ENCODE measurements around the gene RSPH4A. TPM values are rescaled to one million over a fixed set of nuclear protein-coding genes. Genes with fewer than 3 reads are reported as not detected.

Gene RSPH4A
- polyA plus RNA-seq, 1 donor from 2014 or later = 11.0 TPM

GRCh38 chr6:116568821-116569755 is 47.2 kb upstream of the RSPH4A start:
- H3K4me2 ChIP-seq (ENCODE audit: low read length) = no peak overlapping the region

DNA sequence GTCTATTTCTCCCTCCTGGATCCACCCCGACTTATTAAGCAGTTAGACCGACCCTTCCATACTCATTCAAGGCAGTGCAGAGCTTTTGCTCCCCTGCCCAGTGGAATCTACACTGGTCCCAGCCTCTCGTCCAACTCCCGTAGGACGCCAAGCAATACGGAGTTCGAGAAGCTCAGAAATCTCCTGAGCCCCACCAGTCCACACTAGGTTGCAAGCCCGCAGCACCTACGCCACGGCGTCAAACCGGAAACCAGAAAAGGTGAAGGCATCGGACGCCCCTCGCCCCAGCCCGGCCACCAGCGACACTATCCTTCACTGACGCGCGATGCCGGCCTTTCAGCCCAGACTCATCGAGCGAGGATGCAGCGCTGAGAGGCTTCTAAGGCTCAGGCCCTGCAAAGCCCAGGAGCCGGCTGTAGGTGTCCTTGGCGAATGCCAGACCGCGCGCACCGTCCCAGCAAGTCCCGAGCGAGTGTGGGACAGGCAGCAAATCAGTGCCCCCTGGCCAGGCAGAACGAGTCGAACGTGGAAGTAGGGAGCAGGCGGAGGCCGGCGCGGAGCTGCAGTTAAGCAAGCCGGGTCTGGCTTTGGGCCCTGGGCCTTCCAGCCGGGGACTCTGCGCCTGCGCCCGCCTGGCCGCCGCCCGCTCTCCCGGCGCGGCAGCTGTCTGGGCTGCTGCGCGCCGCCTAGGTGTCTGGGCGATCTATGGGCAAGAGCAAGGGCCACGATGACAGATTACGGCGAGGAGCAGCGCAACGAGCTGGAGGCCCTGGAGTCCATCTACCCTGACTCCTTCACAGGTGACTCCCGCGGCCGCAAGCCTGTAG is 45.2 kb upstream of the RSPH4A start, which contains the start of gene RWDD1:
Gene RWDD1 (plus strand): TSS at position 649 of the 827 bp plus-strand sequence. CDS start 79 bp downstream, at position 728.
- Histone ChIP-seq H2AFZ (ENCODE audit: low read depth, low read length) (peak within 1 kb of the TSS; percentile 99), H3F3A (ENCODE audit: insufficient read depth, low read length, poor library complexity, severe bottlenecking) (no peaks in the 10 kb centered on the region), H3K9me2 (ENCODE audit: insufficient read depth, low read length) (no peaks in the 10 kb centered on the region), H3K79me2 (replicated peaks; ENCODE audit: insufficient read depth, low read length) (peaks cover 35% of the 10 kb centered on the region), H3K36me3 (ENCODE audit: insufficient read depth, low read length) (no peaks in the 10 kb centered on the region), H3K27ac (ENCODE audit: low read length) (peak within 1 kb of the TSS; percentile 91), H3K4me3 (ENCODE audit: low read length) (peak within 1 kb of the TSS; percentile 93), H3K27me3 (ENCODE audit: insufficient read depth, low read depth, low read length) (no peaks in the 10 kb centered on the region), H3K4me2 (ENCODE audit: low read length) (peak within 1 kb of the TSS; percentile 96), H3K9ac (ENCODE audit: low read length) (peak within 1 kb of the TSS; percentile 93), H3K9me3 (ENCODE audit: low read length) (no peaks in the 10 kb centered on the region), H4K20me1 (ENCODE audit: insufficient read depth) (no peaks in the 10 kb centered on the region)
- TF ChIP-seq, protein P1, sequence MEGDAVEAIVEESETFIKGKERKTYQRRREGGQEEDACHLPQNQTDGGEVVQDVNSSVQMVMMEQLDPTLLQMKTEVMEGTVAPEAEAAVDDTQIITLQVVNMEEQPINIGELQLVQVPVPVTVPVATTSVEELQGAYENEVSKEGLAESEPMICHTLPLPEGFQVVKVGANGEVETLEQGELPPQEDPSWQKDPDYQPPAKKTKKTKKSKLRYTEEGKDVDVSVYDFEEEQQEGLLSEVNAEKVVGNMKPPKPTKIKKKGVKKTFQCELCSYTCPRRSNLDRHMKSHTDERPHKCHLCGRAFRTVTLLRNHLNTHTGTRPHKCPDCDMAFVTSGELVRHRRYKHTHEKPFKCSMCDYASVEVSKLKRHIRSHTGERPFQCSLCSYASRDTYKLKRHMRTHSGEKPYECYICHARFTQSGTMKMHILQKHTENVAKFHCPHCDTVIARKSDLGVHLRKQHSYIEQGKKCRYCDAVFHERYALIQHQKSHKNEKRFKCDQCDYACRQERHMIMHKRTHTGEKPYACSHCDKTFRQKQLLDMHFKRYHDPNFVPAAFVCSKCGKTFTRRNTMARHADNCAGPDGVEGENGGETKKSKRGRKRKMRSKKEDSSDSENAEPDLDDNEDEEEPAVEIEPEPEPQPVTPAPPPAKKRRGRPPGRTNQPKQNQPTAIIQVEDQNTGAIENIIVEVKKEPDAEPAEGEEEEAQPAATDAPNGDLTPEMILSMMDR (IDR thresholded peaks at IDR 0.05; ENCODE audit: poor library complexity, severe bottlenecking) = no peak
- TF ChIP-seq TAF1 (IDR thresholded peaks at IDR 0.05; ENCODE audit: low read depth) (peak; percentile 42), EZH2 (IDR thresholded peaks at IDR 0.05; ENCODE audit: borderline replicate concordance, insufficient read depth, low read length, poor library complexity, severe bottlenecking) (no peak), RAD21 (conservative IDR thresholded peaks at IDR 0.05) (peak; percentile 21), MXI1 (conservative IDR thresholded peaks at IDR 0.05; ENCODE audit: poor library complexity, severe bottlenecking) (peak; percentile 87), SMC3 (conservative IDR thresholded peaks at IDR 0.05; ENCODE audit: poor library complexity) (peak; percentile 57), EP300 (conservative IDR thresholded peaks at IDR 0.05; ENCODE audit: poor library complexity, severe bottlenecking) (peak; percentile 58), POLR2AphosphoS5 (IDR thresholded peaks at IDR 0.05) (peak; percentile 94)
- TF ChIP-seq, protein P2, sequence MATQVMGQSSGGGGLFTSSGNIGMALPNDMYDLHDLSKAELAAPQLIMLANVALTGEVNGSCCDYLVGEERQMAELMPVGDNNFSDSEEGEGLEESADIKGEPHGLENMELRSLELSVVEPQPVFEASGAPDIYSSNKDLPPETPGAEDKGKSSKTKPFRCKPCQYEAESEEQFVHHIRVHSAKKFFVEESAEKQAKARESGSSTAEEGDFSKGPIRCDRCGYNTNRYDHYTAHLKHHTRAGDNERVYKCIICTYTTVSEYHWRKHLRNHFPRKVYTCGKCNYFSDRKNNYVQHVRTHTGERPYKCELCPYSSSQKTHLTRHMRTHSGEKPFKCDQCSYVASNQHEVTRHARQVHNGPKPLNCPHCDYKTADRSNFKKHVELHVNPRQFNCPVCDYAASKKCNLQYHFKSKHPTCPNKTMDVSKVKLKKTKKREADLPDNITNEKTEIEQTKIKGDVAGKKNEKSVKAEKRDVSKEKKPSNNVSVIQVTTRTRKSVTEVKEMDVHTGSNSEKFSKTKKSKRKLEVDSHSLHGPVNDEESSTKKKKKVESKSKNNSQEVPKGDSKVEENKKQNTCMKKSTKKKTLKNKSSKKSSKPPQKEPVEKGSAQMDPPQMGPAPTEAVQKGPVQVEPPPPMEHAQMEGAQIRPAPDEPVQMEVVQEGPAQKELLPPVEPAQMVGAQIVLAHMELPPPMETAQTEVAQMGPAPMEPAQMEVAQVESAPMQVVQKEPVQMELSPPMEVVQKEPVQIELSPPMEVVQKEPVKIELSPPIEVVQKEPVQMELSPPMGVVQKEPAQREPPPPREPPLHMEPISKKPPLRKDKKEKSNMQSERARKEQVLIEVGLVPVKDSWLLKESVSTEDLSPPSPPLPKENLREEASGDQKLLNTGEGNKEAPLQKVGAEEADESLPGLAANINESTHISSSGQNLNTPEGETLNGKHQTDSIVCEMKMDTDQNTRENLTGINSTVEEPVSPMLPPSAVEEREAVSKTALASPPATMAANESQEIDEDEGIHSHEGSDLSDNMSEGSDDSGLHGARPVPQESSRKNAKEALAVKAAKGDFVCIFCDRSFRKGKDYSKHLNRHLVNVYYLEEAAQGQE (IDR thresholded peaks at IDR 0.05; ENCODE audit: borderline replicate concordance) = peak; percentile 10

More at GRCh38 chr6:116568821-116569755, 47.2 kb upstream of the RSPH4A start:
- Histone ChIP-seq H3K9me3 (ENCODE audit: low read length) (no peaks in the 10 kb centered on the region), H3K4me3 (ENCODE audit: low read length) (peak overlapping the region; percentile 93), H2AFZ (ENCODE audit: low read depth, low read length) (no peak overlapping the region), H3K9me2 (ENCODE audit: insufficient read depth, low read length) (no peaks in the 10 kb centered on the region), H3F3A (ENCODE audit: insufficient read depth, low read length, poor library complexity, severe bottlenecking) (no peaks in the 10 kb centered on the region), H3K79me2 (replicated peaks; ENCODE audit: insufficient read depth, low read length) (peaks cover 27% of the 10 kb centered on the region), H3K36me3 (ENCODE audit: insufficient read depth, low read length) (no peaks in the 10 kb centered on the region), H4K20me1 (ENCODE audit: insufficient read depth) (no peaks in the 10 kb centered on the region), H3K27me3 (ENCODE audit: insufficient read depth, low read depth, low read length) (no peaks in the 10 kb centered on the region), H3K9ac (ENCODE audit: low read length) (no peak overlapping the region), H3K27ac (ENCODE audit: low read length) (no peak overlapping the region)
- no peak for TF ChIP-seq MXI1 (conservative IDR thresholded peaks at IDR 0.05; ENCODE audit: poor library complexity, severe bottlenecking)
